Gastroesophageal sphincter (tissue), 3 donors: Measurements from ENCODE around the gene LCNL1.

Experiments
- EP300 ChIP-seq: sonication (generic); formaldehyde crosslinking; IDR thresholded peaks from one replicate; pipeline ENCODE4 v1.6.1; 2017; ENCODE audit warnings: antibody characterized with exemption, mild to moderate bottlenecking
- POLR2A ChIP-seq, 2 donors: fragments of 450-650 bp; IDR thresholded peaks; one replicate each; pipeline ENCODE4 v1.6.1; 2017; ENCODE audit warnings: antibody characterized with exemption in 2 of 2, mild to moderate bottlenecking in 2 of 2, moderate library complexity in 1 of 2
- POLR2AphosphoS5 ChIP-seq: sonication (generic); formaldehyde crosslinking; IDR thresholded peaks from one replicate; pipeline ENCODE4 v1.6.1; 2017; ENCODE audit warnings: antibody characterized with exemption
- TF ChIP-seq, protein P1 (sequence below), 4 experiments: fragments of 200-600 bp in 2 of 4; fragments of 450-650 bp in 2 of 4; sonication (generic) in 1 of 4; IDR thresholded peaks; one replicate each; pipeline ENCODE4 v1.5.1; 2017 to 2019; ENCODE audit warnings: antibody characterized with exemption in 4 of 4, mild to moderate bottlenecking in 2 of 4, moderate library complexity in 2 of 4

DNA sequence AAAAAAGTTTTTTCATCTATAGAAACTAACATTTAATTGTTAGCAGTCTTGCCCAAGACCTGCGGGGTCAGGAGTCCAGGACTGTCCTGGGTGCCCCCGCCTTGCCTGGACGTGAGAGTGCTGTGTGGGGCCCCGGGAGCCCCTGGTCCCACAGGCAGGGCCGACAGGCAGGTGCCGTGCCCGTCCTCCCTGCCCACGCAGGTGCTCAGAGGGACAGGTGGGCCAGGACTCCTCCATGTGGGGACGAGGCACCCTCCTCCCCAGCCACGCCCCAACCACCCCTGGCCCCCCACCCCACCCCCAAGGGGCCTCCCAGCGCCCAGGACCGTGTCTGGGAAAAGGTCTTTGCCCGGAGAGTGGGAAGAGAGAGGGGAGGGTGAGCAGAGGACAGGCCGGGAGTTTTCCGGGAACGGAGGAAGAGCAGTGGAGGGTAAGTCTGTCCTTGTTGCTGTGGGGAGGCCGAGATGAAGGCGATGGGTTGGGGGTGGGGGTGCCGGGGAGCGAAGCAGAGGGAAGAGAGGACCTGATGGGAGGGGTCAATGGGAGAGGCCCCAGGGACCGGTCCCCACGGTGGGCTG is 33.5 kb upstream of the LCNL1 start:
- TF ChIP-seq, protein P1, sequence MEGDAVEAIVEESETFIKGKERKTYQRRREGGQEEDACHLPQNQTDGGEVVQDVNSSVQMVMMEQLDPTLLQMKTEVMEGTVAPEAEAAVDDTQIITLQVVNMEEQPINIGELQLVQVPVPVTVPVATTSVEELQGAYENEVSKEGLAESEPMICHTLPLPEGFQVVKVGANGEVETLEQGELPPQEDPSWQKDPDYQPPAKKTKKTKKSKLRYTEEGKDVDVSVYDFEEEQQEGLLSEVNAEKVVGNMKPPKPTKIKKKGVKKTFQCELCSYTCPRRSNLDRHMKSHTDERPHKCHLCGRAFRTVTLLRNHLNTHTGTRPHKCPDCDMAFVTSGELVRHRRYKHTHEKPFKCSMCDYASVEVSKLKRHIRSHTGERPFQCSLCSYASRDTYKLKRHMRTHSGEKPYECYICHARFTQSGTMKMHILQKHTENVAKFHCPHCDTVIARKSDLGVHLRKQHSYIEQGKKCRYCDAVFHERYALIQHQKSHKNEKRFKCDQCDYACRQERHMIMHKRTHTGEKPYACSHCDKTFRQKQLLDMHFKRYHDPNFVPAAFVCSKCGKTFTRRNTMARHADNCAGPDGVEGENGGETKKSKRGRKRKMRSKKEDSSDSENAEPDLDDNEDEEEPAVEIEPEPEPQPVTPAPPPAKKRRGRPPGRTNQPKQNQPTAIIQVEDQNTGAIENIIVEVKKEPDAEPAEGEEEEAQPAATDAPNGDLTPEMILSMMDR (IDR thresholded peaks at IDR 0.05) = no peak
- TF ChIP-seq POLR2A (IDR thresholded peaks at IDR 0.05) (no peak), EP300 (no peak), POLR2AphosphoS5 (no peak)
